NCI-H146 treated with DMSO at 0.1 percent for 48 hours (cell line): Measurements from ENCODE around the gene ENO4.

ENCODE experiments used
- DNase-seq: peaks from one replicate; lab custom pipeline; 2025; ENCODE audit not compliant: unreplicated experiment; lab: John Stamatoyannopoulos, UW

Gene ENO4

GRCh38 chr10:116866066-116866465, 16.8 kb downstream of the ENO4 start:
- DNase-seq: no peak

GRCh38 chr10:116866987-116867595, 17.8 kb downstream of the ENO4 start:
- no peak for DNase-seq

GRCh38 chr10:116868198-116868676, 18.9 kb downstream of the ENO4 start:
- no peak for DNase-seq

- DNase-seq: no peak
Observed at GRCh38 chr10:116868722-116869121, 19.4 kb downstream of the ENO4 start.

GRCh38 chr10:116870949-116871348, 21.6 kb downstream of the ENO4 start:
- no peak for DNase-seq

GRCh38 chr10:116873134-116873533, 23.8 kb downstream of the ENO4 start:
- DNase-seq: no peak

- no peak for DNase-seq
Observed at GRCh38 chr10:116875897-116876296, 26.6 kb downstream of the ENO4 start.

- no peak for DNase-seq
Observed at GRCh38 chr10:116877391-116877790, 28.1 kb downstream of the ENO4 start.

GRCh38 chr10:116878123-116878522, 28.8 kb downstream of the ENO4 start:
- no peak for DNase-seq

GRCh38 chr10:116879817-116880216, 30.5 kb downstream of the ENO4 start:
- DNase-seq: no peak

- DNase-seq: no peak
Observed at GRCh38 chr10:116880716-116881482, 31.6 kb downstream of the ENO4 start.

- no peak for DNase-seq
Observed at GRCh38 chr10:116882639-116883038, 33.3 kb downstream of the ENO4 start.

GRCh38 chr10:116886772-116887171, 37.5 kb downstream of the ENO4 start:
- no peak for DNase-seq

GRCh38 chr10:116888380-116889055, 39.2 kb downstream of the ENO4 start:
- DNase-seq: no peak

- DNase-seq: no peak
Observed at GRCh38 chr10:116889066-116889465, 39.8 kb downstream of the ENO4 start.

GRCh38 chr10:116891208-116891607, 41.9 kb downstream of the ENO4 start:
- peak; percentile 4 for DNase-seq

GRCh38 chr10:116892907-116893685, 43.8 kb downstream of the ENO4 start:
- DNase-seq: peak; percentile 35

- DNase-seq: no peak
Observed at GRCh38 chr10:116893686-116894037, 44.4 kb downstream of the ENO4 start.

- no peak for DNase-seq
Observed at GRCh38 chr10:116899626-116900025, 50.3 kb downstream of the ENO4 start.

GRCh38 chr10:116905845-116906210, 56.5 kb downstream of the ENO4 start:
- DNase-seq: no peak

- no peak for DNase-seq
Observed at GRCh38 chr10:116907245-116907987, 58.1 kb downstream of the ENO4 start.
